A172 (cell line): ENCODE measurements around the gene HNRNPL. TPM values are rescaled to one million over a fixed set of nuclear protein-coding genes. Genes with fewer than 3 reads are reported as not detected.
A peak's percentile ranks its signal among the peaks of the same experiment; 100 is the strongest.

Source experiments
- DNase-seq: peaks from one replicate; pipeline ENCODE4 v3.0.0-alpha.2; 2015; ENCODE audit warnings: low spot score
- total RNA-seq: library from RNA; depleted of rRNA; stranded (reverse); fragments of >200 nt; shearing (Covaris generic); gene quantifications from 2 replicates; pipeline ENCODE4 v1.2.3, GENCODE V29; 2014

The HNRNPL gene
- total RNA-seq, 1 experiment from 2014 or later, result 296 TPM

GRCh38 chr19:38845374-38846024 lies 4.3 kb downstream of the HNRNPL start:
- DNase-seq, result no peak

DNA sequence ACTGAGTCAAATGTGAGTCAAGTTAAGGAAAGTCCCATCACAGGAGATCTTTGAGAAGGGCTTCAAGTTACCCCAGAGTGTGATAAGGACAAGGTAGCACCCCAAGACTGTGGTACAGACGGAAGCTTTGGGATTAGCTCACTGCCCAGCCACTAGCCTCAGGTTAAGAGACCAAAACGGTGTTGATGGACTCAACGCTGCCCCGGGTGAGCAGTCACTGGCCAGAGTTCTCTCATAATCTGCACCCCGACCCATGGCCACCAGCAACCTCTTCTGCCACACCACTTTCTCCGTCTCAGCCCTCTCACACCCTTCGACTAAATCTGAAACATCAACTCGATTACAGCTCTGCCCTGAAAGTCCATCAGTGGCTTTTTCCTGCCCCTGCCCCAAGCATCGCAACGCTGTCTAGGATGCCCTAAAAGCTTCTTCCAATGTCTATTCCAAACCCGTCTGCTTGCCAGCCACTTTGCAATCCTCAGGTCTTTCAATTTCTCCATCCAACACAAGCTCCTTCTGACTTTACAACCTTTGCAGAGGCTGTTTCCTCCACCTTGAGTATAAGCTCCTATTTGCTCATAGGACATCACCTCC lies 5.6 kb downstream of the HNRNPL start:
- no peak for DNase-seq

- DNase-seq, result no peak
Measured at GRCh38 chr19:38843175-38843758, 6.5 kb downstream of the HNRNPL start.

GRCh38 chr19:38842439-38843174 lies 7.2 kb downstream of the HNRNPL start:
- DNase-seq, result no peak

DNA sequence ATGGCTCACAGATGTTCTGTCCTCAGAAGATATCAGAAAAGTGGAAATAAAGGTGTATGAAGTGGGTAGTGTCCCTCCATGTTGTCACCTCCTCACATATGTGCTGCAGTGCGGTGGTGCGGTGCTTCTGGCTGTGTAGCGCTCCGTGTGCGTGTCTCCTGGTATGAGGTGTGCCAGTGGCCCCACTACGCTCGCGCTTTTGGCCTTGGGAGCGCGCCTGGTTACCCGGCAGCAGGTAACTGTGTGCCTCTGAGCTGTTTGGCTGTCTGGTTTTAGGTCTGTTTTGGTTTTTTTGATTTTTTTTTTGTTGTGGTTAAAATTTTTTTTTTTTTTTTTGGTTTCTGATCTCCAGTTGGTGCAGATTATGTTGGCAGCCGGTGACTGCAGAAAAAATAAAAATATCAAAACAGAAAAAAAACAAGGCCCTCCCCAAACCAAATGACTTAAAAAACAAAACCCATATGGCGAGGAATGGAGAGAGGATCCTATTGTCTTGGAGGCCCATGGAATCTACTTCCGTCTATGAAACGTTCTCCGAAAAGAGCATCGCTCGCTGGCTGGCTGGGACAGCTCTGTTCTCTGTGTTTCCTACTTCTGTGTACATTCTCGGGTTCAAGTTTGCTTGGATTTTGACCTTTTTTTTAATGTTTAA lies 7.9 kb downstream of the HNRNPL start:
- DNase-seq, result no peak

DNA sequence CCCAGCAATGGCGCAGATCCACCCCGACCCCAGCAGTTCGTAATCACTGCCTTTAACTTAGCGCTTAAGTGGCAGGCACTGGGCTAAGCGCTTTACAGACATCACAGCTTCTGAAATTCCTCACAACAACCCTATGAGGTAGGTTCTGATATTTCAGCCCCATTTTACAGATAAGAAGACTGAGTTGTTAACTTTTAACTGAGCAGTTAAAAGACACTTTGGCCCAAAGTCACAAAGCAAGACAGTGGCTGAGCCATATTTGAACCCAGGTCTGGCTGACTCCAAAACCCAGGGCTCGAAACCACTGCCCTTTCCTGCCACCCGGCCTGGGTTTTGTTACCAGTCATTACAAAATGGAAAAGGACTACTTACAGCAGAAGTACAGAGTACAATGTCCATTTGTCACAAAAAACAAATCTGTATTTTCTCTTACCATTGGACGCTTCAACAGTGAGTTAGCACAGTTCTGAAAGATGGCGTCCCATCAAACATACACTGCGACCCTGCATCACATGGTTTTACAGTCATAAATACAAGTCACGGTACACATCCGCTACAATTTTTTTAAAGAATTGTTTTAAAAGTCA lies 8.5 kb downstream of the HNRNPL start:
- DNase-seq, result no peak

DNA sequence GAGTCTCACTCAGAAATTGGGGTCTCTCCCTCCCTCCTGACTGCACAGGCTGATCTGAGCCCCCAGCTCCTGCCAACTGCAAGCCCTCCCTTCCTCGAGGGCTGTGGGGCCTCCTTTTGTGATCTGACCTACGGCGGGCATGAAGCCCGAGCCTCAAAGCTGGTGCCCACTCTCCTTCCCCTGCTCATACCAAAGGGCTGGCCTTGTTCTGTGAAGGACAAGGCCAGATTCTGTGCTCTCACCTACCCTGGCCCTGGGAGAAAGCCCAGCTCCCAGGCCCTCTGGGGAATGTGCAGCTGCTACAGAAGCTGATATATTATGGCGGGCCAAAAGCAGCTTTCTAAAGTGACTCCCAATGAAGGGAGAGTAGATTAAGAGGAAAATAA lies 9.2 kb downstream of the HNRNPL start:
- DNase-seq, result no peak

GRCh38 chr19:38839816-38840582 lies 9.8 kb downstream of the HNRNPL start:
- peak; percentile 32 for DNase-seq

DNA sequence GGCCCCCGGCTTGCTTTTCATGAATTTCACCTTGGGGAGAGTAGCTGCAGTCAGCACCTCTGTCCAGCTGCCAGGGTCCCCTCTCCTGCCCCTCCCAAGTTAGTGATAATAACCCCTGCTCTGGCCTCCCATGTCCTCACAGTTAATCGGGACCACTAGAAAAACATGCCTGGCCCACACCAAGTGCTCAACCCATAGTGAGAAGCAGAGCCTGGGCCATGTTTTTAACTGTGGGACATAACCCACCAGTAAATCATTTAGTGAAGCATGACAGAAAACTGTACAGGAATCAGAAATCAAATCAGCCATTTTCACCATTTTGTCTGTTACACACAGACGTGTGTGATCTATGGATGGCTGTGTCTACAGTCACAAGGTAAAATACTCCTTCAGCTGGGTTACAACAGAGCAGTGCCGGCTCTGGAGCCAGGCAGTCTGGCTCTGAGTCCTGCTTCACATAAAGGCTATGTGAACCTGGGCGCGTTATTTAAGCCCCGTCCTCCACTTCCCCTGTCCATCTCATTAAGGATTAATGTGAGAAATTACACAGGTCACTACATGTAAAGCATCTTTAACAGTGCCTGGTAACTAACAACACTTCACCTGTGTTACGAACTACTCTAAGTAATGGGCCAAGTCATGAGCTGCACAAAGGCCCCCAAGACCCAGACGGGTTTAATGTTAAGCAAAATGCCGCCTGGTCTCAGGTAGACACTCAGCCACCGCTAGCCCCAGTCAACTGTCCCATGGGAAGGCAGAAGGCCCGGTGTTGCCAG lies 10.6 kb downstream of the HNRNPL start:
- DNase-seq, result no peak

DNA sequence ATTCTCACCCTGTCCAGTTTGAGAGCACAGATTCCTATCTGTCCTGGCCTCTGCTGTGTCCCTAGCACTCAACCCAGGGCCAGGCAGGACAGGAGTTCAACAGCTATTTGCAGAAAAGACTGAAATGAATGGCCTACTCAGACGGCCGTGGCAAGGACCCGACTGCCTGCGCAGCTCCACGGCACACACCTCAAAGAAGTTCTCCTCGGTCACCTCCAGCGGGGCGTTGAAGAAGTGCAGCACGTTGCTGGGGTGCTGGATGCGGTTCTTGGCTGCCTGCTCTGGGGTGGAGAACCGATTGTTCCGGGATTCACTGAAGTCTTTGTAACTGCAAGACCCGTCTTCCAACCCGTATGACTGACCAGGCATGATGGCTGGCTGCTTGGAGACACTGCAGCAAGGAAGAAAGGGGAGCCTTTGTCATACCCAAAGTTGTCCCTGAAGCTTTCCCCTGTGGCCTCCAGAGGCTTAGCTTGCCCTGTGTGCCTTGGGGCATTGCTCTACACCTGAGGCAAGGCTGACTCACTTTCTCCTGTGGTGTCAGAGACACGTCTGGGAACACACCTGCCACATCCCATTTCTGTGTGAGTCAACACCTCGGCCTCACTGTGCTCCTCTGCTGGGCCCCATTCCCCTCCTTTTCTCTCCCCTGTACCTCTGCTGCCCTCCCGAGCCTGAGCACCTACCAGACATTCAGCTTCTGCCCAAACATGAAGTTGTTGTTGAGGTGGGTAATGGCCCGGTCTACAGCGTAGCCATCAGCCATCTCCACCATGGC lies 11.4 kb downstream of the HNRNPL start:
- peak; percentile 40 for DNase-seq

DNA sequence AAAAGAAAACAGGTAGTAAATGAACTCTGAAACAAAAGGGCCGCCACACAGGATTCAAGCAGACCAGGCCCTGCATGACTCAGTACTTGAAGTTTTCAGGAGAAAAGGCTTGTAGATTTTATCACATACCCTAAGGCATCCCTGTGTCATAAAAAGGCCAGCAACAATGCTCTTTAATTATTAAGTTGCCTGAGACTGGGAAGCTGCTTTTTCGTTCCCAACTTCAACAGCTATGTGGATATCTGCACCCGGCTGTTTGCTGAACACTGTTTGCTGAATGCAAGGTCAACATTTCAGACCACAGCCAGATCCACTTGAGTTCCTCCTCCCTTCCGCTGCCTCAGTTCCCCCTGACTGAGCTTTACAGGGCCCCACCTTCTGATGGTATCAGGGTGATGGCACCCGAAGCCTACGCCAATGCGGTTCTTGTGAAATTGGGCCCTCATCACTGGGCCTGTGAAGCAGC lies 12.1 kb downstream of the HNRNPL start:
- peak; percentile 62 for DNase-seq

GRCh38 chr19:38836983-38837626 lies 12.7 kb downstream of the HNRNPL start:
- DNase-seq, result no peak

GRCh38 chr19:38836159-38836982 lies 13.4 kb downstream of the HNRNPL start:
- DNase-seq, result no peak

- no peak for DNase-seq
Measured at GRCh38 chr19:38834590-38834989, 15.2 kb downstream of the HNRNPL start.

- DNase-seq, result no peak
Measured at GRCh38 chr19:38834104-38834490, 15.7 kb downstream of the HNRNPL start.

GRCh38 chr19:38833092-38833425 lies 16.7 kb downstream of the HNRNPL start:
- no peak for DNase-seq

- DNase-seq, result peak; percentile 94
Measured at GRCh38 chr19:38831142-38831605, 18.6 kb downstream of the HNRNPL start.
